IPS DF 6.9 (cell line): ENCODE results near the gene MCF2L2.
"Not testable (repeated sequence)": the region's sequence is repeated elsewhere in the genome, so short reads cannot be mapped to it uniquely, and the experiment has no call there.

Experiments used
- DNase-seq: peaks from one replicate; pipeline ENCODE4 v3.0.0-alpha.2; 2013; ENCODE audit warnings: low read depth, low spot score
- H3K27ac ChIP-seq: one replicate; pipeline ENCODE4 v1.5.1; 2013; ENCODE audit warnings: low read length, control low read depth
- H3K27me3 ChIP-seq: 2 replicates; pipeline ENCODE4 v1.6.1; 2013; ENCODE audit warnings: mild to moderate bottlenecking, low read length; ENCODE audit not compliant: control insufficient read depth, insufficient read depth
- H3K36me3 ChIP-seq: 2 replicates; pipeline ENCODE4 v1.6.1; 2013; ENCODE audit warnings: low read length; ENCODE audit not compliant: control insufficient read depth, insufficient read depth
- H3K4me1 ChIP-seq: 2 replicates; pipeline ENCODE4 v1.6.1; 2013; ENCODE audit warnings: low read length; ENCODE audit not compliant: control insufficient read depth, insufficient read depth
- H3K4me3 ChIP-seq: 2 replicates; pipeline ENCODE4 v1.5.1; 2013; ENCODE audit warnings: mild to moderate bottlenecking, low read length
- H3K9me3 ChIP-seq: 2 replicates; pipeline ENCODE4 v1.6.1; 2013; ENCODE audit warnings: low read length, inconsistent platforms; ENCODE audit not compliant: control insufficient read depth, insufficient read depth
- WGBS: extraction: QIAGEN DNeasy Blood & Tissue Kit; methylation state at CpG from one replicate; pipeline ENCODE4 v1.1.7; 2013; ENCODE audit warnings: mixed read lengths, missing lambda C conversion rate; ENCODE audit not compliant: insufficient read length, insufficient coverage; 5-methylcytosine and 5-hydroxymethylcytosine counted together

Gene MCF2L2

DNA sequence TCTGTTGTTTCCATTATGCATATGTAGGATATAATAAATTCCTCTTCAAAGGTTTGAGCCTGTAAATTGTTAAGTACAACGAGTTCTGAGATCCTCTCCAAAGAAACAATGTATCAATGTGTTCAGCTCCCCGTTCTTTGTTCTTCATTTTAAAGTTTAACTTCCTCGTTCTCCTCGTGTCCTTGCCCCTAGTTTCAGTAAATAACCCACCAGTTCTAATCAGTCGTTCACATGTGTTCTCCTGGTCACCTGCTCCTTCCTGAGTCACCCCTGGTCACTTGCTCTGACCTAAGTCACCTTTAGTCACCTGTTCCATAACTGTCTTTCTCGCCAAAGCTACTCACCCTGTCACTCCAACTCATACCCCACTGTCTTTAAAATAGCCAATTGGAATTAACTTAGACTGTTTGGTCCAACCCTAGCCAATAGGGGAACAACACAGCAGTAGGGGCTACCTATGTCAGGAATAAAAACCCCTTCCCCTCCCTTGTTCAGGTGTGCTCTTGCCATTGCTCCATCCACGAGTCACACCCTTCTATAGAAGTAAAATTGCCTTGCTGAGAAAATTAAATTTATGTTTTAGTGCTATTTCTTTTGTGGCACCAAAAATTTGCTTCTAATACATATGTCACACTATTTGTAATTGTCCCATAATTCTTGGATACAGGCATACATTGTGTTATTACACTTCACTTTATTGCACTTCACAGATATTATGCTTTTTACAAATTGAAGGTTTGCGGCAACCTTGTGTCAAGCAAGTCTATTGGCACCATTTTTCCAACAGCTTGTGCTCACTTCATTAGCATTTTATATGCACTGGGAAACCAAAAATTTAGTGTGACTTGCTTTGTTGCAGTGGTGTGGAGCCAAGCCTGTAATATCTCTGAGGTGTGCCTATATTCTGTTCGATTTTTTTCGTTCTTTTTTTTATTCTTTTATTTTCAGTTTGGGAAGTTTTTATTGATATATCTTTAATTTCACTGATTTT lies 15.3 kb upstream of the MCF2L2 start:
- Histone ChIP-seq H3K27ac (no peak overlapping the region), H3K4me1 (no peaks in the 10 kb centered on the region), H3K9me3 (peaks cover 2% of the 10 kb centered on the region; the same call in 1 of the 2 replicates), H3K36me3 (no peaks in the 10 kb centered on the region), H3K27me3 (no peaks in the 10 kb centered on the region), H3K4me3 (no peak overlapping the region)
- DNase-seq, result no peak
- WGBS, result no CpG with 5 or more reads among the region's 10 CpGs

DNA sequence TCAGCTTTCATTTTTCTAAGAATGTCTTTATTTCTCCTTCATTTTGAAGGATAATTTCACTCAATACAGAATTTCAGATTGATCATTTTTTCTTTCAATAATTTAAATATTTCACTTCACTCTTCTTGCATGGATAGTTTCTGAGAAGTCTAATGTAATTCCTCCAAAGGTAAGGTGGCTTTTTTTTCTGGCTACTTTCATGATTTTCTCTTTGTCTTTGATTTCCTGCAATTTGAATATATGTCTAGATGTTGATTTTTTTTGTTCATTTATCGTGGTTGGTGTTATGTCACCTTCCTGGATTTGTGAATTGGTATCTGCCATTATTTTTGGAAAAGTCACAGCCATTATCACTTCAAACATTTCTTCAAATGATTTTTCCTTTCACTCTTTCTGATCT lies 14.6 kb upstream of the MCF2L2 start:
- DNase-seq, result no peak
- no peaks in the 10 kb centered on the region for H3K36me3 ChIP-seq
- no peaks in the 10 kb centered on the region for H3K4me1 ChIP-seq
- no peak overlapping the region for H3K4me3 ChIP-seq
- H3K27me3 ChIP-seq, result no peaks in the 10 kb centered on the region
- peaks cover 2% of the 10 kb centered on the region; the same call in 1 of the 2 replicates for H3K9me3 ChIP-seq
- no CpG with 5 or more reads among the region's 1 CpG for WGBS
- H3K27ac ChIP-seq, result no peak overlapping the region

DNA sequence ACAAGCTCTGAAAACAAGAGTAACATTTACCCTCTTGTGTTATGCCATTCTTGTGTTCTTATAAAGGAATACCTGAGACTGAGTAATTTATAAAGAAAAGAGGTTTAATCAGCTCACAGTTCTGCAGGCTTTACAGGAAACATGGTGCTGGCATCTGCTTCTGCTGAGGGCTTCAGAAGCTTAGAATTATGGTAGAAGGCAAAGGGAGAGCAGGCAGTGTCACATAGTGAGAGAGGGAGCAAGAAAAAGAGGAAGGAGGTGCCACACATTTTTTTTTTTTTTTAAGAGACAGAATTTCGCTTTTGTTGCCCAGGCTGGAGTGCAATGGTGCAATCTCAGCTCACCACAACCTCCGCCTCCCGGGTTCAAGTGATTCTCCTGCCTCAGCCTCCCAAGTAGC lies 12.1 kb upstream of the MCF2L2 start:
- DNase-seq, H3K36me3 ChIP-seq, H3K27ac ChIP-seq, H3K4me1 ChIP-seq, H3K9me3 ChIP-seq, H3K4me3 ChIP-seq, H3K27me3 ChIP-seq: not testable (repeated sequence)
- no CpG with 5 or more reads among the region's 3 CpGs for WGBS

DNA sequence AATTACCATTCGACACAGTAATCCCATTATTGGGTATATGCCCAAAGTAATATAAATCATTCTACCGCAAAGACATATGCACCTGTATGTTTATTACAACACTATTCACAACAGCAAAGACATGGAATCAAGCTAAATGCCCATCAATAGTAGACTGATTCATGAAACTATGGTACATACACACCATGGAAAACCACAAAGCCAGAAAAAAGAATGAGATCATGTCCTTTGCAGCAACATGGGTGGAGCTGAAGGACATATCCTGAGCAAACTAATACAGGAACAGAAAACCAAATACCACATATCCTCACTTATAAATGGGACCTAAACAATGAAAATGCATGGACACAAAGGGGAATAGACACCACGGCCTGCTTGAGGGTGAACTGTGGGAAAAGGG lies 11.1 kb upstream of the MCF2L2 start:
- no peak overlapping the region for H3K4me3 ChIP-seq
- no peak for DNase-seq
- H3K4me1 ChIP-seq, result peaks cover 6% of the 10 kb centered on the region; the same call in 1 of the 2 replicates
- WGBS, result no CpG with 5 or more reads among the region's 3 CpGs
- no peak overlapping the region for H3K27ac ChIP-seq
- no peaks in the 10 kb centered on the region for H3K27me3 ChIP-seq
- H3K9me3 ChIP-seq, result peaks cover 2% of the 10 kb centered on the region; the same call in 1 of the 2 replicates
- H3K36me3 ChIP-seq, result no peaks in the 10 kb centered on the region

DNA sequence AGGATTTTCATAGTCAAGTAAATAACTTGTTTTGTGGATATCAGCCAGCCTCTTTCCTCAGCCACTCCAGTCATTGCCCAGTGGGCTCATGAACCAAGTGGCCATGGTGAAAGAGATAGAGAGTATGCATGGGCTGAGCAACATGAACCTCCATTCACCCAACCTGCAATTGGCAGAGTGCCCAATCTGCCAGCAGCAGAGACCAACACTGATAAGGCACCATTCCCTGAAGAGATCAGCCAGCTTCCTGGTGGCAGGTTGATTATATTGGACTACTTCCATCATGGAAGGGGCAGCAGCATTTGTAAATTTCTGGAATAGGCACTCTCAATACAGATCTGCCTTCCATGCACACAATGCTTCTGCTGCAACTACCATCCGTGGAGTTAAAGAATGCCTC lies 10.3 kb upstream of the MCF2L2 start:
- Histone ChIP-seq H3K27me3 (no peaks in the 10 kb centered on the region; the same call in 1 of the 2 replicates), H3K4me1 (peaks cover 6% of the 10 kb centered on the region; the same call in 1 of the 2 replicates), H3K27ac (no peak overlapping the region), H3K9me3 (peaks cover 2% of the 10 kb centered on the region; the same call in 1 of the 2 replicates), H3K4me3 (no peak overlapping the region), H3K36me3 (no peaks in the 10 kb centered on the region)
- DNase-seq, result no peak
- no CpG with 5 or more reads among the region's 1 CpG for WGBS

DNA sequence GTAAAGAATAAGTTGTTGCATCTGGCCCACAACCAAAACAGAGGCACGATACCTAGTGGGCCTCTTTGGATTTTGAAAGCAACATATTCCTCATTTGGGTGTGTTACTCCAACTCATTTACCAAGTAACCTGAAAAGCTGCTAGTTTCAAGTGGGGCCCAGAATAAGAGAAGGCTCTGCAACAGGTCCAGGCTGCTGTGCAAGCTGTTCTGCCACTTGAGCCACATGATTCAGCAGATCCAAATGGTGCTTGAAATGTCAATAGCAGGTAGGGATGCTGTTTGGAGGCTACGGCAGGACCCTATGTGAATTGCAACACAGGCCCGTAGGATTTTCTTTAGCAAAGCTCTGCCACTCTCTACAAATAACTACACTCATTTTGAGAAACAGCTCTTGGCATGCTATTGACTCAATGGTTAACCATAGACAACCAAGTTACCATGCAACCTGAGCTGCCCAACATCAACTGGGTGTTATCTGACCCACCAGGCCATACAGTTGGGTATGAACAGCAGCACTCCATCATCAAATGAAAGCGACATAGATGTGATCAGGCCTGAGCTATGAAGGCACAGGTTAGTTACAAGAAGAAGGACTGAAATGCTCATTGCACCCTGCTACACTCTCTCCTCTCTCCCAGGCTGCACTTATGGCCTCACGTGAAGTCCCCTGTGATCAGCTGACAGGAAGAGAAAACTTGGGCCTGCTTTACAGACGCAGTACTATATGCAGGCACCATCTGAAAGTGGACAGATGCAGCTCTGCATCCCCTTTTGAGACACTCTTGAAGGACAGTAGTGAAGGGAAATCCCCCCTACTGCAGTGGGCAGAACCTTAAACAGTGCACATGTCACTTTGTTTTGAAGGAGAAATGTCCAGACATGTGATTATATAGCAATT lies 9.5 kb upstream of the MCF2L2 start:
- H3K36me3 ChIP-seq, result no peaks in the 10 kb centered on the region
- H3K27ac ChIP-seq, result no peak overlapping the region
- DNase-seq, result no peak
- no peak overlapping the region for H3K4me3 ChIP-seq
- no peaks in the 10 kb centered on the region for H3K9me3 ChIP-seq
- H3K27me3 ChIP-seq, result no peaks in the 10 kb centered on the region; the same call in 1 of the 2 replicates
- WGBS, result no CpG with 5 or more reads among the region's 6 CpGs
- peaks cover 6% of the 10 kb centered on the region; the same call in 1 of the 2 replicates for H3K4me1 ChIP-seq

DNA sequence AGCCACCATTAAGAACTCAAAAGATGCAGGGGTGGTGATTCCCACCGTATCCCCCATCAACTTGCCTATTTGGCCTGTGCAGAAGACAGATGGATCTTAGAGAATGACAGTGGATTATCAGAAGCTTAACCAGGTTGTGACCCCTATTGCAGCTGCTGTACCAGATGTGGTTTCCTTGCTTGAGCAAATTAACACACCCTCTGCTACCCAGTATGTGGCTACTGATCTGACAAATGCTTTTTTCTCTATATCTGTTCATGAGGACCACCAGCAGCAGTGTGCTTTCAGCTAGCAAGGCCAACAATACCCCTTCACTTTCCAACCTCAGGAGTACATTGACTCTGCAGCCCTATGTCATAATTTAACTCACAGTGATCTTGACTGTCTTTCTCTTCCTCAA lies 8.6 kb upstream of the MCF2L2 start:
- Histone ChIP-seq H3K36me3 (no peaks in the 10 kb centered on the region), H3K9me3 (no peaks in the 10 kb centered on the region), H3K4me3 (no peak overlapping the region), H3K27ac (no peak overlapping the region), H3K4me1 (peaks cover 6% of the 10 kb centered on the region; the same call in 1 of the 2 replicates), H3K27me3 (no peaks in the 10 kb centered on the region; the same call in 1 of the 2 replicates)
- no CpG with 5 or more reads among the region's 1 CpG for WGBS
- DNase-seq, result no peak

DNA sequence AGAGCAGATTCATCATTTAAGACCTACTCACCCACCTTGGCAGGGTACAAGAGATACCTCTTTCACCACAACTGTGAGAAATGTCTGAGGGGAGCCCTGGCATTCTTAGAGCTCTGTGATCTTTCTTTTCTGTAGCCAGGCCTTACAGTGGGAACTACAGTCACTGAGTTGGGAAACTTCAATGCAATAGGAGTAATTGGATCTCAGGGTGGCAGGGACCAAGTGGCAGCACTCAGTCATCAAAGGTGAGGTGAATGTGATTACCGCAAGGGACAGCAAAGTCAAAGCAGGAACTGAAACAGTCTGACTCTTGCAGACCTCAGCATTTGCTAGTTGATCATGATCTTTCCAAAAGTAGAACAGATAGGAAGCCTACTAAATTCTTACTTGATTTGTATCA lies 7.2 kb upstream of the MCF2L2 start:
- Histone ChIP-seq H3K36me3 (no peaks in the 10 kb centered on the region), H3K4me1 (peaks cover 6% of the 10 kb centered on the region; the same call in 1 of the 2 replicates), H3K27ac (no peak overlapping the region), H3K27me3 (no peaks in the 10 kb centered on the region; the same call in 1 of the 2 replicates), H3K9me3 (no peaks in the 10 kb centered on the region), H3K4me3 (no peak overlapping the region)
- WGBS, result no CpG with 5 or more reads among the region's 1 CpG
- no peak for DNase-seq

DNA sequence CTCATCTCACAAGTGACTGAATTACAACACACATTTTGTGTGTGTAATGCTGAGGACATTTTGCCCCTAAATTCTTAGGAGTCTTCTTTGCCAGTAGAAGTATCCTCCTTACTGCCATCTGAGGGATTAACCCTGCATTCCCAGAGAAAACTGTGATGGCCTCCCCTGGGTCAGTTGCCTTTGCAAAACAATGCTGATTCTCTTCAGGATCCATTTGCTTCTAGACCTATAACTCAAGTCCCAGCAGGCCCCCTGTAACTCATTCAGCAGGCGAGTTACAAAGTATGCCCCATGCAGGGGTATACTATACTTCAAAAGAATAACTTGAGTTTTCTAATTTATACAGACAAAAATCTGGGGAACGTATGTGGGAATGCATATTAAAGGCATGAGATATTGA lies 6.6 kb upstream of the MCF2L2 start:
- Histone ChIP-seq H3K36me3 (no peaks in the 10 kb centered on the region), H3K27me3 (no peaks in the 10 kb centered on the region; the same call in 1 of the 2 replicates), H3K9me3 (no peaks in the 10 kb centered on the region), H3K27ac (no peak overlapping the region), H3K4me3 (no peak overlapping the region), H3K4me1 (peaks cover 6% of the 10 kb centered on the region; the same call in 1 of the 2 replicates)
- no peak for DNase-seq
- no CpG with 5 or more reads among the region's 2 CpGs for WGBS

DNA sequence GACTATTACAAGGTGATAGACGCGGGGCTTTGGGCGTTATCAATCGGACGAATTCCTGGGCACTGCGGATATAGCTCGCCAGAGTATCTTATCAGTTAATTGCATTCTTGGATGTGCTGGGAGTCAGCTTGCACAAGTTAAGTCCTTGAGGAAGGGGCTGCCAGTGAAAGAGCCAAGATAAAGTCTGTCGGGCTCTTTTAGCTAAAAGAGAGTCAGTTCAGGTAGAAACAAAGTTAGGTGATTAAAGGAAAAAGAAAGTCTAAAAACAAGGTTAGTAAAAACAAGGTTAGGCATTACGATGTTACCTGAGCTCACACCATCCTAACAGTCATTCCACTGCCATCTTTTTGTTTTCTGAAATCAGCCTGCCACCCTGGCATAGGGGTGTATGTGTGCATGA lies 6.1 kb upstream of the MCF2L2 start:
- Histone ChIP-seq H3K4me3 (no peak overlapping the region), H3K27ac (no peak overlapping the region), H3K36me3 (no peaks in the 10 kb centered on the region), H3K4me1 (peaks cover 6% of the 10 kb centered on the region; the same call in 1 of the 2 replicates), H3K27me3 (no peaks in the 10 kb centered on the region; the same call in 1 of the 2 replicates), H3K9me3 (no peaks in the 10 kb centered on the region)
- WGBS, result no CpG with 5 or more reads among the region's 9 CpGs
- no peak for DNase-seq
